Subcutaneous adipose tissue (tissue), 4 donors: ENCODE measurements around the gene MDGA2. TPM values are rescaled to one million over a fixed set of nuclear protein-coding genes. Genes with fewer than 3 reads are reported as not detected.

ENCODE experiments used
- CTCF ChIP-seq: fragments of 450-650 bp; IDR thresholded peaks from one replicate; pipeline ENCODE4 v1.5.1; 2016; ENCODE audit warnings: low read depth, mild to moderate bottlenecking, control low read depth, antibody characterized with exemption, moderate library complexity
- total RNA-seq, 4 donors: library from RNA; depleted of rRNA; stranded (reverse); fragments of >200 nt; gene quantifications; one replicate each; pipeline ENCODE4 v1.1.0, GENCODE V29; 2016

The MDGA2 gene
- total RNA-seq, 4 donors from 2014 or later: 1.1 TPM; not detected in 3

GRCh38 chr14:47678993-47679392, 3.6 kb upstream of the MDGA2 start:
- TF ChIP-seq CTCF: no peak

GRCh38 chr14:47678157-47678556, 2.8 kb upstream of the MDGA2 start:
- TF ChIP-seq CTCF: no peak

GRCh38 chr14:47676315-47676617, 861 bp upstream of the MDGA2 start:
- no peak for TF ChIP-seq CTCF

GRCh38 chr14:47674543-47675465, 601 bp downstream of the MDGA2 start:
- TF ChIP-seq CTCF: no peak

GRCh38 chr14:47674148-47674542, 1.3 kb downstream of the MDGA2 start:
- TF ChIP-seq CTCF: no peak

- no peak for TF ChIP-seq CTCF
Observed at GRCh38 chr14:47665337-47666134, 9.9 kb downstream of the MDGA2 start.

GRCh38 chr14:47662466-47662865, 12.9 kb downstream of the MDGA2 start:
- TF ChIP-seq CTCF: no peak
